Measurements from ENCODE around the gene SLC44A3. TPM values are rescaled to one million over a fixed set of nuclear protein-coding genes. Genes with fewer than 3 reads are reported as not detected.

Gene SLC44A3
- total and polyA plus RNA-seq, 2 of the 13 experiments (the other 11 are each of a cell fraction or from before 2014, with no cell fraction given): 6.8 to 14.1 TPM

DNA sequence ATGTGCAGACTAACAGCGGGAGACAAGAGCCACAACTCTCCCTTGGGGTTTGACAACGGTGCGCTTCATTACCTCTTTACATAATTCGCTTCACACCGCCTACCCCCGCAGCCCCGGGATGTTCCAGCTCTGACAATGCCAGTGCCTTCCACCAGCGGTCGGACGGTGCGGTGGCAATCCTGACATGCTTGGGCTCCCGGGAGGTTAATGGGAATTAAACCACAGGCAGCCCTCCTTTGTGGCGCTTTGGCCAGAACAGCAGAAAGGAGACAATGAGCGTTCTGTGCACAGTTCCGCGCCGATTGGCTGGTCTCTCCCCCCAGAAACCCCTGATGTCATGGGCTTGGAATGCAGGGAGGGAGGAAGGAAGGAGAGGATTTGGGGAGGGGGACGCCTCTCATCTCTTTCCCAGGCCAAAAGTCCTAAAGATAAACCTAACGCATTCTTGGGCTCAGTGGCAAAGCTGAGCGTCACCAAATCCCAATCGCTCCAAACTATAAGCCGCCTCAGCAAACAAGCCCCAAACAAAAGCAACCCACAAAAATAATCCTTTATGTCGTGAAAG lies 105.5 kb downstream of the SLC44A3 start (continued):
- TF ChIP-seq, protein P1, sequence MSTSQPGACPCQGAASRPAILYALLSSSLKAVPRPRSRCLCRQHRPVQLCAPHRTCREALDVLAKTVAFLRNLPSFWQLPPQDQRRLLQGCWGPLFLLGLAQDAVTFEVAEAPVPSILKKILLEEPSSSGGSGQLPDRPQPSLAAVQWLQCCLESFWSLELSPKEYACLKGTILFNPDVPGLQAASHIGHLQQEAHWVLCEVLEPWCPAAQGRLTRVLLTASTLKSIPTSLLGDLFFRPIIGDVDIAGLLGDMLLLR (CRISPR knock-in tag; IDR thresholded peaks at IDR 0.05): no peak
- no peak for TF ChIP-seq EEA1 (CRISPR knock-in tag; IDR thresholded peaks at IDR 0.05; ENCODE audit: borderline replicate concordance)
- TF ChIP-seq, protein P2, sequence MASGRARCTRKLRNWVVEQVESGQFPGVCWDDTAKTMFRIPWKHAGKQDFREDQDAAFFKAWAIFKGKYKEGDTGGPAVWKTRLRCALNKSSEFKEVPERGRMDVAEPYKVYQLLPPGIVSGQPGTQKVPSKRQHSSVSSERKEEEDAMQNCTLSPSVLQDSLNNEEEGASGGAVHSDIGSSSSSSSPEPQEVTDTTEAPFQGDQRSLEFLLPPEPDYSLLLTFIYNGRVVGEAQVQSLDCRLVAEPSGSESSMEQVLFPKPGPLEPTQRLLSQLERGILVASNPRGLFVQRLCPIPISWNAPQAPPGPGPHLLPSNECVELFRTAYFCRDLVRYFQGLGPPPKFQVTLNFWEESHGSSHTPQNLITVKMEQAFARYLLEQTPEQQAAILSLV (CRISPR knock-in tag; IDR thresholded peaks at IDR 0.05; ENCODE audit: borderline replicate concordance): no peak
- no peak for TF ChIP-seq ZNF30 (CRISPR knock-in tag; IDR thresholded peaks at IDR 0.05)
- TF ChIP-seq, protein P3, sequence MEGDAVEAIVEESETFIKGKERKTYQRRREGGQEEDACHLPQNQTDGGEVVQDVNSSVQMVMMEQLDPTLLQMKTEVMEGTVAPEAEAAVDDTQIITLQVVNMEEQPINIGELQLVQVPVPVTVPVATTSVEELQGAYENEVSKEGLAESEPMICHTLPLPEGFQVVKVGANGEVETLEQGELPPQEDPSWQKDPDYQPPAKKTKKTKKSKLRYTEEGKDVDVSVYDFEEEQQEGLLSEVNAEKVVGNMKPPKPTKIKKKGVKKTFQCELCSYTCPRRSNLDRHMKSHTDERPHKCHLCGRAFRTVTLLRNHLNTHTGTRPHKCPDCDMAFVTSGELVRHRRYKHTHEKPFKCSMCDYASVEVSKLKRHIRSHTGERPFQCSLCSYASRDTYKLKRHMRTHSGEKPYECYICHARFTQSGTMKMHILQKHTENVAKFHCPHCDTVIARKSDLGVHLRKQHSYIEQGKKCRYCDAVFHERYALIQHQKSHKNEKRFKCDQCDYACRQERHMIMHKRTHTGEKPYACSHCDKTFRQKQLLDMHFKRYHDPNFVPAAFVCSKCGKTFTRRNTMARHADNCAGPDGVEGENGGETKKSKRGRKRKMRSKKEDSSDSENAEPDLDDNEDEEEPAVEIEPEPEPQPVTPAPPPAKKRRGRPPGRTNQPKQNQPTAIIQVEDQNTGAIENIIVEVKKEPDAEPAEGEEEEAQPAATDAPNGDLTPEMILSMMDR (CRISPR knock-in tag; IDR thresholded peaks at IDR 0.05): no peak
- TF ChIP-seq ZNF703 (CRISPR knock-in tag; IDR thresholded peaks at IDR 0.05; ENCODE audit: borderline replicate concordance): no peak
- no peak for TF ChIP-seq ZNF749 (CRISPR knock-in tag; IDR thresholded peaks at IDR 0.05; ENCODE audit: borderline replicate concordance)
- TF ChIP-seq NCOA2 (CRISPR knock-in tag; IDR thresholded peaks at IDR 0.05): no peak; the same call in 1 of the 2 replicates
- TF ChIP-seq, protein P4, sequence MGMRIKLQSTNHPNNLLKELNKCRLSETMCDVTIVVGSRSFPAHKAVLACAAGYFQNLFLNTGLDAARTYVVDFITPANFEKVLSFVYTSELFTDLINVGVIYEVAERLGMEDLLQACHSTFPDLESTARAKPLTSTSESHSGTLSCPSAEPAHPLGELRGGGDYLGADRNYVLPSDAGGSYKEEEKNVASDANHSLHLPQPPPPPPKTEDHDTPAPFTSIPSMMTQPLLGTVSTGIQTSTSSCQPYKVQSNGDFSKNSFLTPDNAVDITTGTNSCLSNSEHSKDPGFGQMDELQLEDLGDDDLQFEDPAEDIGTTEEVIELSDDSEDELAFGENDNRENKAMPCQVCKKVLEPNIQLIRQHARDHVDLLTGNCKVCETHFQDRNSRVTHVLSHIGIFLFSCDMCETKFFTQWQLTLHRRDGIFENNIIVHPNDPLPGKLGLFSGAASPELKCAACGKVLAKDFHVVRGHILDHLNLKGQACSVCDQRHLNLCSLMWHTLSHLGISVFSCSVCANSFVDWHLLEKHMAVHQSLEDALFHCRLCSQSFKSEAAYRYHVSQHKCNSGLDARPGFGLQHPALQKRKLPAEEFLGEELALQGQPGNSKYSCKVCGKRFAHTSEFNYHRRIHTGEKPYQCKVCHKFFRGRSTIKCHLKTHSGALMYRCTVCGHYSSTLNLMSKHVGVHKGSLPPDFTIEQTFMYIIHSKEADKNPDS (CRISPR knock-in tag; IDR thresholded peaks at IDR 0.05): no peak
- TF ChIP-seq, protein P5, sequence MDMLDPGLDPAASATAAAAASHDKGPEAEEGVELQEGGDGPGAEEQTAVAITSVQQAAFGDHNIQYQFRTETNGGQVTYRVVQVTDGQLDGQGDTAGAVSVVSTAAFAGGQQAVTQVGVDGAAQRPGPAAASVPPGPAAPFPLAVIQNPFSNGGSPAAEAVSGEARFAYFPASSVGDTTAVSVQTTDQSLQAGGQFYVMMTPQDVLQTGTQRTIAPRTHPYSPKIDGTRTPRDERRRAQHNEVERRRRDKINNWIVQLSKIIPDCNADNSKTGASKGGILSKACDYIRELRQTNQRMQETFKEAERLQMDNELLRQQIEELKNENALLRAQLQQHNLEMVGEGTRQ (IDR thresholded peaks at IDR 0.05; ENCODE audit: low read depth, low read length): no peak
- TF ChIP-seq, protein P5 (CRISPR knock-in tag; IDR thresholded peaks at IDR 0.05; ENCODE audit: borderline replicate concordance): no peak
- TF ChIP-seq ZFP41 (CRISPR knock-in tag; IDR thresholded peaks at IDR 0.05; ENCODE audit: borderline replicate concordance): no peak
- TF ChIP-seq ETV5 (CRISPR knock-in tag; IDR thresholded peaks at IDR 0.05; ENCODE audit: borderline replicate concordance): peak; percentile 55; the same call in 1 of the 2 replicates
- no peak for TF ChIP-seq ZFP36L1 (CRISPR knock-in tag; IDR thresholded peaks at IDR 0.05)
- TF ChIP-seq BRCA1 (CRISPR knock-in tag; IDR thresholded peaks at IDR 0.05): no peak
- peak; percentile 4; the same call in 1 of the 2 replicates for TF ChIP-seq SMC3 (IDR thresholded peaks at IDR 0.05; ENCODE audit: low read length)
- peak; percentile 37 for TF ChIP-seq NFYC (CRISPR knock-in tag; IDR thresholded peaks at IDR 0.05)
- TF ChIP-seq POLR2A (IDR thresholded peaks at IDR 0.05; ENCODE audit: insufficient read depth in 1 of 2, low read depth in 2 of 2, low read length in 2 of 2): peak; percentile 54 to 79
- no peak for TF ChIP-seq ZNF816 (CRISPR knock-in tag; IDR thresholded peaks at IDR 0.05; ENCODE audit: borderline replicate concordance)
- TF ChIP-seq, protein P6, sequence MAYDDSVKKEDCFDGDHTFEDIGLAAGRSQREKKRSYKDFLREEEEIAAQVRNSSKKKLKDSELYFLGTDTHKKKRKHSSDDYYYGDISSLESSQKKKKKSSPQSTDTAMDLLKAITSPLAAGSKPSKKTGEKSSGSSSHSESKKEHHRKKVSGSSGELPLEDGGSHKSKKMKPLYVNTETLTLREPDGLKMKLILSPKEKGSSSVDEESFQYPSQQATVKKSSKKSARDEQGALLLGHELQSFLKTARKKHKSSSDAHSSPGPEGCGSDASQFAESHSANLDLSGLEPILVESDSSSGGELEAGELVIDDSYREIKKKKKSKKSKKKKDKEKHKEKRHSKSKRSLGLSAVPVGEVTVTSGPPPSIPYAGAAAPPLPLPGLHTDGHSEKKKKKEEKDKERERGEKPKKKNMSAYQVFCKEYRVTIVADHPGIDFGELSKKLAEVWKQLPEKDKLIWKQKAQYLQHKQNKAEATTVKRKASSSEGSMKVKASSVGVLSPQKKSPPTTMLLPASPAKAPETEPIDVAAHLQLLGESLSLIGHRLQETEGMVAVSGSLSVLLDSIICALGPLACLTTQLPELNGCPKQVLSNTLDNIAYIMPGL (CRISPR knock-in tag; IDR thresholded peaks at IDR 0.05; ENCODE audit: borderline replicate concordance in 1 of 2, low read depth in 1 of 2): no peak

Measured in HepG2 (cell line).